CD14-positive monocyte (primary cell): ENCODE results near the gene ITM2B. TPM values are rescaled to one million over a fixed set of nuclear protein-coding genes. Genes with fewer than 3 reads are reported as not detected.

ENCODE experiments used
- DNase-seq, 3 donors: peaks; one replicate each; pipeline ENCODE4 v3.0.0-alpha.2; 2011 to 2022
- H2AFZ ChIP-seq: 2 replicates; pipeline ENCODE4 v1.6.0; 2012; ENCODE audit warnings: mild to moderate bottlenecking, low read depth, low read length, inconsistent platforms; ENCODE audit not compliant: insufficient read depth, poor library complexity, severe bottlenecking
- H3K27ac ChIP-seq, 2 donors: 1 replicate in 1 of 2; 2 replicates in 1 of 2; pipeline ENCODE4 v1.5.1; 2012 to 2013; ENCODE audit warnings: low read length in 2 of 2, control low read depth in 1 of 2, inconsistent platforms in 1 of 2, low read depth in 1 of 2, mild to moderate bottlenecking in 1 of 2
- H3K27me3 ChIP-seq, 2 donors: one replicate each; pipeline versions ENCODE4 v1.6.0 to v1.6.1; 2011 to 2013; ENCODE audit warnings: low read length in 2 of 2; ENCODE audit not compliant: control insufficient read depth in 2 of 2, insufficient read depth in 2 of 2
- H3K36me3 ChIP-seq, 2 donors: replicated peaks in 1 of 2; 1 replicate in 1 of 2; 2 replicates in 1 of 2; pipeline versions ENCODE4 v1.5.1 to v1.6.1; 2012 to 2013; ENCODE audit warnings: low read length in 2 of 2, control low read depth in 1 of 2, inconsistent platforms in 1 of 2, mild to moderate bottlenecking in 1 of 2; ENCODE audit not compliant: insufficient read depth in 2 of 2, control insufficient read depth in 1 of 2
- H3K4me1 ChIP-seq, 2 donors: 1 replicate in 1 of 2; 2 replicates in 1 of 2; pipeline versions ENCODE4 v1.5.1 to v1.6.1; 2012 to 2013; ENCODE audit warnings: low read length in 2 of 2, control low read depth in 1 of 2, inconsistent platforms in 1 of 2, mild to moderate bottlenecking in 1 of 2, moderate library complexity in 1 of 2; ENCODE audit not compliant: insufficient read depth in 2 of 2, control insufficient read depth in 1 of 2
- H3K4me2 ChIP-seq: replicated peaks from 2 replicates; pipeline ENCODE3; 2012; ENCODE audit warnings: low read length, moderate library complexity, mild to moderate bottlenecking; ENCODE audit not compliant: poor library complexity, severe bottlenecking; ENCODE audit errors: extremely low read depth
- H3K4me3 ChIP-seq, 3 experiments: fragments of 200-600 bp in 1 of 3; sonication (generic) in 1 of 3; replicated peaks in 1 of 3; 1 replicate in 2 of 3; 2 replicates in 1 of 3; pipeline ENCODE4 v1.5.1; 2011 to 2013; ENCODE audit warnings: low read length in 3 of 3, mild to moderate bottlenecking in 3 of 3, control low read depth in 2 of 3, low read depth in 2 of 3, inconsistent platforms in 1 of 3, moderate library complexity in 1 of 3
- H3K79me2 ChIP-seq: 2 replicates; pipeline ENCODE4 v1.6.0; 2012; ENCODE audit warnings: mild to moderate bottlenecking, control low read depth, inconsistent platforms, low read length, moderate library complexity; ENCODE audit not compliant: insufficient read depth
- H3K9ac ChIP-seq: 2 replicates; pipeline ENCODE4 v1.6.0; 2017; ENCODE audit warnings: low read length, mild to moderate bottlenecking; ENCODE audit not compliant: insufficient read depth, poor library complexity, severe bottlenecking
- H3K9me3 ChIP-seq, 2 donors: replicated peaks in 1 of 2; 1 replicate in 1 of 2; 2 replicates in 1 of 2; pipeline versions ENCODE4 v1.5.1 to v1.6.1; 2012 to 2013; ENCODE audit warnings: low read length in 2 of 2, control low read depth in 1 of 2; ENCODE audit not compliant: control insufficient read depth in 1 of 2, insufficient read depth in 1 of 2
- H4K20me1 ChIP-seq: 2 replicates; pipeline ENCODE4 v1.6.0; 2012; ENCODE audit warnings: mild to moderate bottlenecking, low read length, control low read depth, moderate library complexity; ENCODE audit not compliant: insufficient read depth
- H3K27ac Mint-ChIP-seq, 7 donors: one replicate each; pipeline ENCODE4 v1.8.0; 2020; ENCODE audit warnings: mild to moderate bottlenecking in 7 of 7, mixed read lengths in 7 of 7, moderate library complexity in 6 of 7, inconsistent platforms in 2 of 7
- H3K27me3 Mint-ChIP-seq, 3 donors: one replicate each; pipeline ENCODE4 v1.8.0; 2021 to 2022; ENCODE audit warnings: low read depth in 3 of 3, mild to moderate bottlenecking in 3 of 3, mixed read lengths in 3 of 3, moderate library complexity in 3 of 3, inconsistent platforms in 1 of 3
- H3K36me3 Mint-ChIP-seq, 2 donors: one replicate each; pipeline ENCODE4 v1.8.0; 2020; ENCODE audit warnings: mixed read lengths in 2 of 2, inconsistent platforms in 1 of 2, mild to moderate bottlenecking in 1 of 2
- H3K4me1 Mint-ChIP-seq: one replicate; pipeline ENCODE4 v1.8.0; 2020; ENCODE audit warnings: mild to moderate bottlenecking, mixed read lengths
- H3K4me3 Mint-ChIP-seq, 2 donors: one replicate each; pipeline ENCODE4 v1.8.0; 2020; ENCODE audit warnings: mild to moderate bottlenecking in 2 of 2, mixed read lengths in 2 of 2, moderate library complexity in 1 of 2
- H3K9me3 Mint-ChIP-seq, 7 donors: one replicate each; pipeline ENCODE4 v1.8.0; 2020 to 2022; ENCODE audit warnings: mixed read lengths in 7 of 7, mild to moderate bottlenecking in 6 of 7, moderate library complexity in 6 of 7, inconsistent platforms in 2 of 7
- CTCF ChIP-seq: fragments of 200-600 bp; IDR thresholded peaks from one replicate; pipeline ENCODE4 v1.8.0; 2022; ENCODE audit warnings: antibody characterized with exemption, mild to moderate bottlenecking
- WGBS: methylation state at CpG from one replicate; pipeline ENCODE4 v1.1.5; 2013; ENCODE audit warnings: missing lambda C conversion rate; ENCODE audit not compliant: insufficient coverage; 5-methylcytosine and 5-hydroxymethylcytosine counted together
- intact Hi-C, 2 donors: fragments of 100-400 bp; cut with micrococcal nuclease; formaldehyde crosslinking; loops; one replicate each; pipeline versions ENCODE4 v1.15.0 to v1.15.1; 2023
- polyA plus RNA-seq, 3 donors: library from polyadenylated mRNA; depleted of rRNA in 1 of 3; unstranded in 2 of 3; stranded (reverse) in 1 of 3; fragments of 300-500 nt in 2 of 3; fragments of >200 nt in 1 of 3; fragmentation: Illumina TruSeq in 2 of 3; gene quantifications; 1 replicate in 2 of 3; 2 replicates in 1 of 3; pipeline ENCODE4 v1.2.3, GENCODE V29; 2012 to 2021

The ITM2B gene
- polyA plus RNA-seq, 3 donors = 702 to 1,657 (median 1,502) TPM

DNA sequence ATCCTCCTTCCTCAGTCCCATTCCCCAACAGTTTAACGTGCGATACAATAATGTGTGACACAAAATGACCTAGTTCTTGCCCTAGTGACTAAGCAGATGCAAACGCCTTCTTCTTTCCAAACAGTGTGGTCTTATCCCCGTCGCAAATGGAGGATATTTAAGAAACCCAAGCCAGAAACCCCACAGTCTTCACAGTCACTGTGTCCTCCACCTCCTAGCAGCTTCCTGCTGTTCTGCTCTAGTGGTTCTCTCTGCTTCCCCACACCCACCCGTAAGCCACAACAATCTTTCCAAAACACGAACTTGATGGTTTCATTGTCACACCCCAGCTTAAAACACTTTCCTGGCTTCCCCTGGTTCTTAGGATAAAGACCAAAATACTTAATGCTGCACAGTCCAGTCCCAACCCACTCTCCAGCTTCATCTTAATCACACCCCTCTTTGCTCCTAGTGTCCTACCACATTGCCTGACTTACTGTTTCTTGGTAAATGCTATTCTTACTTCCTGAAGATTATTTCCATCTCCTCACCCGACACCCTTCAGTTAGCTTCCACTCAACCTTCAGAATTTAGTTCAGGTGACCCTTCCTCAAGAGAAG is 32.3 kb downstream of the ITM2B start:
- 38% methylated on average over 6 of the region's 8 CpGs for WGBS
- H3K4me2 ChIP-seq = no peak overlapping the region
- DNase-seq = no peak
- peaks cover 99% of the 10 kb centered on the region for H4K20me1 ChIP-seq
- H3K79me2 ChIP-seq = no peaks in the 10 kb centered on the region
- H3K9me3 ChIP-seq = no peaks in the 10 kb centered on the region
- no peaks in the 10 kb centered on the region for H3K9me3 Mint-ChIP-seq
- H3K27ac ChIP-seq = peak overlapping the region in 1 of 2 donors; percentile 39
- intact Hi-C loops = no loop called here
- H3K27me3 Mint-ChIP-seq = no peaks in the 10 kb centered on the region
- H3K4me3 ChIP-seq = no peak overlapping the region
- no peak overlapping the region for H3K9ac ChIP-seq
- no peak for TF ChIP-seq CTCF
- H3K27me3 ChIP-seq = no peaks in the 10 kb centered on the region
- peaks cover 29% of the 10 kb centered on the region for H3K4me1 Mint-ChIP-seq
- H3K36me3 Mint-ChIP-seq = peaks cover 61 to 80% of the 10 kb centered on the region in 2 donors
- H3K4me3 Mint-ChIP-seq = no peak overlapping the region
- H2AFZ ChIP-seq = no peak overlapping the region
- peak overlapping the region in 6 of 7 donors; percentile 17 to 76 (median 37) for H3K27ac Mint-ChIP-seq
- H3K36me3 ChIP-seq = peaks cover 46 to 98% of the 10 kb centered on the region in 2 donors
- H3K4me1 ChIP-seq = peaks cover 17 to 33% of the 10 kb centered on the region in 2 donors

DNA sequence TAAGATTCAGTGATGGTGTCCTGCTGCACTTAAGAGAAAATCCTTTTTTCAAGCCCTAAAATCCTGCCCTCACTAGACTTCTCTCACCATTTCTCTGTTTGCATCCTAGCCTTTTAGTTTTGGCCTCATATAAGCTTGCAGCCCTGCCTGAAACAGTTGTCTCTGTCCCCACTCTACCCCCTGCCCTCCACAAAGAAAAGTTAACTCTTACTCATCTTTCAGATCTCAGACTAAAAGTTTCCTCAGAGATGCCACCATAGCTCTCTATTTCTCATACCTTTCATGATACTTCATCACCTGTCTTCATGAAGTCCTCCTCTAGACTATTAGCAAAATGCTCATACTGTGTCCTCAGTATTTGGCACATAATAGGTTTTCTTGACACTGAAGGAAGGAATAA is 33.1 kb downstream of the ITM2B start:
- Mint-ChIP-seq H3K36me3 (peaks cover 54 to 77% of the 10 kb centered on the region in 2 donors), H3K27ac (peak overlapping the region in 5 of 7 donors; percentile 2 to 65 (median 44)), H3K27me3 (no peaks in the 10 kb centered on the region), H3K4me3 (no peak overlapping the region), H3K9me3 (no peaks in the 10 kb centered on the region), H3K4me1 (peaks cover 29% of the 10 kb centered on the region)
- Histone ChIP-seq H3K27ac (peak overlapping the region in 1 of 2 donors; percentile 7), H3K36me3 (peaks cover 37 to 94% of the 10 kb centered on the region in 2 donors), H3K4me1 (peaks cover 17 to 33% of the 10 kb centered on the region in 2 donors), H3K9ac (no peak overlapping the region), H3K4me2 (no peak overlapping the region), H3K9me3 (no peaks in the 10 kb centered on the region), H3K79me2 (no peaks in the 10 kb centered on the region), H3K4me3 (no peak overlapping the region), H2AFZ (no peak overlapping the region), H4K20me1 (peaks cover 92% of the 10 kb centered on the region), H3K27me3 (no peaks in the 10 kb centered on the region)
- no peak for DNase-seq
- intact Hi-C loops = no loop called here
- TF ChIP-seq CTCF = no peak
